GM12878 (cell line): Measurements from ENCODE around the gene ADAM23. TPM values are rescaled to one million over a fixed set of nuclear protein-coding genes. Genes with fewer than 3 reads are reported as not detected.

Source experiments
- ATAC-seq: fragments of 200-7000 bp; cut with Tn5 transposase; 3 replicates; pipeline ENCODE4 v1.9.1; 2020; ENCODE audit warnings: mild to moderate bottlenecking, moderate library complexity
- BruUV-seq: library from RNA; stranded (reverse); fragments of 400-500 nt; replicated peaks from 2 replicates; lab custom pipeline; 2021; lab: Mats Ljungman, UMichigan
- CTCF ChIA-PET: fragments of 300-600 bp; sonication (Branson Sonifier 250); formaldehyde crosslinking; extraction: SDS; loops from one replicate; lab custom pipeline; 2021; ENCODE audit warnings: inconsistent platforms; lab: Yijun Ruan, JAX
- POLR2A ChIA-PET: fragments of 350-600 bp; formaldehyde crosslinking; extraction: SDS; loops from one replicate; lab custom pipeline; 2021; ENCODE audit warnings: inconsistent platforms; lab: Charles Lee
- RAD21 ChIA-PET: fragments of 300-600 bp; sonication (Branson Sonifier 250); formaldehyde crosslinking; loops from one replicate; lab custom pipeline; 2023; ENCODE audit warnings: antibody characterized with exemption; ENCODE audit not compliant: unreplicated experiment; lab: Charles Lee
- SMC1A ChIA-PET: fragments of 300-600 bp; sonication (Branson Sonifier 250); formaldehyde crosslinking; loops from one replicate; lab custom pipeline; 2023; ENCODE audit not compliant: unreplicated experiment, uncharacterized antibody; lab: Charles Lee
- DNase-seq: peaks from one replicate; pipeline ENCODE4 v3.0.0-alpha.2; 2011; ENCODE audit warnings: low read depth, low spot score
- FAIRE-seq: peaks from 3 replicates; lab custom pipeline; 2011; peaks lifted over from hg19 to GRCh38; lab: Jason Lieb, UNC
- H2AFZ ChIP-seq: 2 replicates; pipeline ENCODE4 v1.6.0; 2011; ENCODE audit warnings: low read depth, low read length, control low read depth; ENCODE audit not compliant: control insufficient read depth
- H3K27ac ChIP-seq: 2 replicates; pipeline ENCODE4 v1.5.1; 2011; ENCODE audit warnings: control low read depth; ENCODE audit not compliant: control insufficient read depth, insufficient read depth
- H3K27me3 ChIP-seq, 2 experiments: replicated peaks in 1 of 2; 2 replicates each; pipeline versions ENCODE4 v1.6.0 to v1.6.1; 2011; ENCODE audit warnings: low read length in 1 of 2; ENCODE audit not compliant: control insufficient read depth in 2 of 2, insufficient read depth in 2 of 2
- H3K36me3 ChIP-seq, 2 experiments: 2 replicates each; pipeline ENCODE4 v1.5.1; 2011; ENCODE audit warnings: low read length in 1 of 2; ENCODE audit not compliant: control insufficient read depth in 2 of 2, insufficient read depth in 2 of 2
- H3K4me1 ChIP-seq: 2 replicates; pipeline ENCODE4 v1.6.1; 2011; ENCODE audit warnings: mild to moderate bottlenecking, low read length, moderate library complexity, mixed read lengths; ENCODE audit not compliant: control insufficient read depth, insufficient read depth
- H3K4me2 ChIP-seq: 2 replicates; pipeline ENCODE4 v1.6.0; 2011; ENCODE audit warnings: control low read depth; ENCODE audit not compliant: control insufficient read depth, insufficient read depth
- H3K4me3 ChIP-seq: fragments of 200-600 bp; sonication (generic); 2 replicates; pipeline ENCODE4 v1.5.1; 2016
- H3K79me2 ChIP-seq: 2 replicates; pipeline ENCODE4 v1.6.0; 2011; ENCODE audit warnings: low read length; ENCODE audit not compliant: control insufficient read depth, insufficient read depth
- H3K9ac ChIP-seq: 2 replicates; pipeline ENCODE4 v1.8.0; 2011; ENCODE audit warnings: low read length, control low read depth, mixed read lengths; ENCODE audit not compliant: control insufficient read depth, insufficient read depth
- H3K9me3 ChIP-seq: replicated peaks from 3 replicates; pipeline ENCODE4 v1.5.1; 2011; ENCODE audit warnings: mild to moderate bottlenecking, low read length; ENCODE audit not compliant: control insufficient read depth, insufficient read depth
- H4K20me1 ChIP-seq: 2 replicates; pipeline ENCODE4 v1.6.0; 2011; ENCODE audit not compliant: control insufficient read depth, insufficient read depth
- BACH1 ChIP-seq: fragments of 450-650 bp; IDR thresholded peaks from 2 replicates; pipeline ENCODE4 v1.6.1; 2017; ENCODE audit warnings: mild to moderate bottlenecking, borderline replicate concordance
- EED ChIP-seq: sonication (generic); IDR thresholded peaks from 2 replicates; pipeline ENCODE4 v1.6.1; 2016; ENCODE audit warnings: antibody characterized with exemption, low read depth
- KAT2A ChIP-seq: conservative IDR thresholded peaks from 2 replicates; pipeline ENCODE4 v1.6.1; 2011; ENCODE audit warnings: low read depth, low read length; ENCODE audit not compliant: control insufficient read depth
- PAX5 ChIP-seq: IDR thresholded peaks from 2 replicates; pipeline ENCODE4 v1.6.1; 2011; ENCODE audit warnings: low read depth, low read length, borderline replicate concordance
- PRDM15 ChIP-seq: fragments of 450-650 bp; formaldehyde crosslinking; IDR thresholded peaks from 2 replicates; pipeline ENCODE4 v1.4.0; 2020; ENCODE audit warnings: mild to moderate bottlenecking, moderate library complexity
- SIN3A ChIP-seq: IDR thresholded peaks from 2 replicates; pipeline ENCODE4 v1.6.1; 2012; ENCODE audit warnings: low read depth, low read length, improper control_type of control experiment
- SMC3 ChIP-seq: IDR thresholded peaks from 2 replicates; pipeline ENCODE4 v1.6.1; 2011; ENCODE audit warnings: low read length, improper control_type of control experiment, borderline replicate concordance
- SREBF2 ChIP-seq: IDR thresholded peaks from 2 replicates; pipeline ENCODE4 v1.6.1; 2012; ENCODE audit warnings: mild to moderate bottlenecking, low read length
- in situ Hi-C: fragments of 300-500 bp; cut with MboI; formaldehyde crosslinking; loops from 9 replicates; pipeline ENCODE4 v1.14.3; 2018; ENCODE audit warnings: mixed read lengths
- intact Hi-C: fragments of 100-400 bp; cut with micrococcal nuclease; formaldehyde crosslinking; loops from one replicate; pipeline ENCODE4 v1.14.2; 2022; ENCODE audit not compliant: unreplicated experiment
- polyA plus RNA-seq, 11 experiments: library from polyadenylated mRNA; depleted of rRNA in 4 of 11; unstranded in 6 of 11; stranded (reverse) in 5 of 11; fragments of >200 nt; fragmentation: Nextera tagmentation in 4 of 11; fragmentation: Illumina TruSeq in 1 of 11; extraction: Ambion mirVana in 4 of 11; extraction: Trizol in 1 of 11; gene quantifications; 1 replicate in 1 of 11; 2 replicates in 10 of 11; pipeline versions ENCODE4 v1.2.1 to v1.2.3, GENCODE V29; 2011 to 2016; ENCODE audit warnings: inconsistent platforms in 2 of 11, missing spikeins in 2 of 11, low read depth in 1 of 11
- total RNA-seq, 4 experiments: library from RNA; depleted of rRNA in 3 of 4; stranded (reverse); fragments of >200 nt in 3 of 4; fragmentation: Illumina TruSeq in 1 of 4; extraction: Trizol in 1 of 4; gene quantifications; 2 replicates each; pipeline versions ENCODE4 v1.2.1 to v1.2.3, GENCODE V29; 2013 to 2021

Gene ADAM23
- total and polyA plus RNA-seq, 10 of the 15 experiments (the other 5 are each of a cell fraction or from before 2014, with no cell fraction given), result 5.7 to 41.8 (median 15.6) TPM

- BruUV-seq, result no TSS peak
- ChIA-PET CTCF (interaction anchor here (0.7 to 1.3 kb wide), 4 partner anchors 29 to 269 kb away, joined by 3 to 4 read pairs (median 3); no protein-coding TSS in a partner anchor), POLR2A (no interaction called here), SMC1A (interaction anchor here (0.6 to 2.3 kb wide), 4 partner anchors 13 to 168 kb away, joined by 3 to 7 read pairs (median 4); no protein-coding TSS in a partner anchor), RAD21 (no interaction called here)
- in situ Hi-C loops (no loop called here), intact Hi-C loops (no loop called here)
- no peak overlapping the region for H3K4me3 ChIP-seq
- H2AFZ ChIP-seq, result no peak overlapping the region
- no peak overlapping the region for H3K4me2 ChIP-seq
- no peak for DNase-seq
- ATAC-seq, result no peak
- H3K9me3 ChIP-seq, result no peaks in the 10 kb centered on the region
- H3K4me1 ChIP-seq, result no peaks in the 10 kb centered on the region
- no peak for TF ChIP-seq KAT2A
- TF ChIP-seq SIN3A, result no peak
- TF ChIP-seq PAX5, result no peak
- TF ChIP-seq BACH1, result no peak
- TF ChIP-seq EED, result no peak
- TF ChIP-seq SMC3, result no peak
- no peak for TF ChIP-seq PRDM15 (CRISPR knock-in tag)
- TF ChIP-seq SREBF2, result no peak
- no peaks in the 10 kb centered on the region for H4K20me1 ChIP-seq
- FAIRE-seq, result no peak
- H3K9ac ChIP-seq, result no peak overlapping the region
- H3K36me3 ChIP-seq, result no peaks in the 10 kb centered on the region
- H3K79me2 ChIP-seq, result no peaks in the 10 kb centered on the region
- no peaks in the 10 kb centered on the region; a peak in 1 of 4 replicates for H3K27me3 ChIP-seq
- H3K27ac ChIP-seq, result no peak overlapping the region
Observed at GRCh38 chr2:206433686-206434085, 9.6 kb upstream of the ADAM23 start.
